Fibroblast of lung (primary cell): ENCODE results near the gene EPN3. TPM values are rescaled to one million over a fixed set of nuclear protein-coding genes. Genes with fewer than 3 reads are reported as not detected.

Experiments used
- DNase-seq, 2 donors: peaks; one replicate each; pipeline versions ENCODE4 v3.0.0 to v3.0.0-alpha.2; 2010; ENCODE audit warnings: low read depth in 2 of 2
- H2AFZ ChIP-seq: 2 replicates; pipeline ENCODE4 v1.5.1; 2012; ENCODE audit warnings: low read length, control low read depth, inconsistent platforms
- H3K27ac ChIP-seq: 2 replicates; pipeline ENCODE4 v1.5.1; 2011; ENCODE audit warnings: low read length, control low read depth; ENCODE audit not compliant: insufficient read depth
- H3K27me3 ChIP-seq: 2 replicates; pipeline ENCODE4 v1.5.1; 2011; ENCODE audit warnings: mild to moderate bottlenecking, low read length; ENCODE audit not compliant: control insufficient read depth, insufficient read depth
- H3K36me3 ChIP-seq: 2 replicates; pipeline ENCODE4 v1.5.1; 2011; ENCODE audit warnings: low read length; ENCODE audit not compliant: control insufficient read depth, insufficient read depth
- H3K4me1 ChIP-seq: 2 replicates; pipeline ENCODE4 v1.5.1; 2011; ENCODE audit warnings: low read length; ENCODE audit not compliant: control insufficient read depth, insufficient read depth; ENCODE audit errors: extremely low read depth
- H3K4me2 ChIP-seq: 2 replicates; pipeline ENCODE4 v1.5.1; 2011; ENCODE audit warnings: low read length, control low read depth; ENCODE audit not compliant: insufficient read depth; ENCODE audit errors: extremely low read depth
- H3K4me3 ChIP-seq, 4 experiments: fragments of 200-600 bp in 1 of 4; sonication (generic) in 1 of 4; replicated peaks in 1 of 4; 2 replicates each; pipeline ENCODE4 v1.5.1; 2011 to 2016; ENCODE audit warnings: low read length in 4 of 4, low read depth in 3 of 4, mild to moderate bottlenecking in 3 of 4, control low read depth in 2 of 4, inconsistent platforms in 1 of 4, mixed read lengths in 1 of 4; ENCODE audit not compliant: insufficient read depth in 1 of 4; ENCODE audit errors: control extremely low read depth in 1 of 4
- H3K79me2 ChIP-seq: 2 replicates; pipeline ENCODE4 v1.5.1; 2012; ENCODE audit warnings: mild to moderate bottlenecking, low read length, inconsistent platforms; ENCODE audit not compliant: control insufficient read depth, insufficient read depth
- H3K9ac ChIP-seq: 2 replicates; pipeline ENCODE4 v1.5.1; 2011; ENCODE audit warnings: mild to moderate bottlenecking, low read length, control low read depth; ENCODE audit not compliant: insufficient read depth
- H3K9me3 ChIP-seq: 2 replicates; pipeline ENCODE4 v1.5.1; 2012; ENCODE audit warnings: low read depth, low read length; ENCODE audit not compliant: control insufficient read depth, insufficient read depth
- H4K20me1 ChIP-seq: 2 replicates; pipeline ENCODE4 v1.5.1; 2011; ENCODE audit warnings: low read length; ENCODE audit not compliant: control insufficient read depth, insufficient read depth; ENCODE audit errors: extremely low read depth
- EZH2 ChIP-seq: IDR thresholded peaks from 2 replicates; pipeline ENCODE4 v1.5.1; 2012; ENCODE audit warnings: low read length, control low read depth, mild to moderate bottlenecking; ENCODE audit errors: missing control alignments
- polyA plus RNA-seq, 2 donors: library from polyadenylated mRNA; depleted of rRNA in 1 of 2; stranded (reverse) in 1 of 2; unstranded in 1 of 2; fragments of >200 nt; gene quantifications; 2 replicates each; pipeline ENCODE4 v1.2.1, GENCODE V29; 2011 to 2012; ENCODE audit warnings: missing spikeins in 1 of 2
- total RNA-seq: library from RNA; depleted of rRNA; stranded (reverse); fragments of >200 nt; gene quantifications from 2 replicates; pipeline ENCODE4 v1.2.1, GENCODE V29; 2014
- TF ChIP-seq, protein P1 (sequence below), 2 donors: IDR thresholded peaks in 1 of 2; conservative IDR thresholded peaks in 1 of 2; 1 replicate in 1 of 2; 2 replicates in 1 of 2; pipeline ENCODE4 v1.5.1; 2011 to 2012; ENCODE audit warnings: low read length in 2 of 2, control low read depth in 1 of 2, inconsistent platforms in 1 of 2, low read depth in 1 of 2, mild to moderate bottlenecking in 1 of 2

Gene EPN3
- total and polyA plus RNA-seq, 2 donors (not counting 1 experiment from before 2014, with no cell fraction given): not detected

DNA sequence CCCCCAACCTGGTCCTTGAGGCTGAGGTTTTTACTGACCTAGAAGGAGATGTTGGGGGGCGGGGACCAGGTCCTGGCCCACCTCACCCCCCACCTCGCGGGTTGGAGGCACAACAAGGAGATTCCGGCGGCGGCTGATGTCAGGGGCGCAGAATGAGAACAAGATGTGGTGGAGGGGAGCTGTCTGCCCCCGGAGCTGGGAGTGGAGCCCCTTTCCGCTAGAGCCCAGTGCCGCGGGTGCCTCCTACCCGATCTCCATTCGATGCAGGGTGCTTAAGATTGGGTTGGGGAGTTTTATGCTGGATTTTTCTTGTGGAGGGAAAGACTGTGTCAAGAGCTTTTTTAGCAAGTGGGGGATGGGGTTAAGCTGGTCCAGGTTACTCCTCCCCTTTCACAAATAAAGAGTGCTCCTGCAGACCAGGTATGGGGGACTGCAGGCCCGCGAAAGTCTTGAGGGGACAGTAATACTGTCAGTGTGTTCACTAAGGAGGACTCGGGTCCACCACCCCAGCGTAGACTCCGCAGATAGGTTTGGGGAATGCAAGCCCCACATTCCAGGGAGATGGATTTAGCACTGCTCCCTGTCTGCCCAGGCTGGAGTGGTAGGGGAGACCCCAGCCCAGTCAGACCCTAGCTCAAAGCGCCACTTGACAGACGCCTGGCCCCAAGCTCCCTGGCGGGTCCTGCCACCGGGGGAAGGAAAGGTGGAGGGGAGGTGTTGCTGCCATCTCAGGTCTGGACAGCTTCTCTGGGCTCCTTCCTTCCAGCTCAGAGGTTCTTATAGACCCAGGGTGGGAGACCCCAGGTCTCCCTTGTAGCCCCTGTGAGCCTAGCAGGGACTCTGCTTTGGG is 29.9 kb downstream of the EPN3 start:
- H2AFZ ChIP-seq: no peak overlapping the region
- TF ChIP-seq EZH2: peak; percentile 99
- TF ChIP-seq, protein P1, sequence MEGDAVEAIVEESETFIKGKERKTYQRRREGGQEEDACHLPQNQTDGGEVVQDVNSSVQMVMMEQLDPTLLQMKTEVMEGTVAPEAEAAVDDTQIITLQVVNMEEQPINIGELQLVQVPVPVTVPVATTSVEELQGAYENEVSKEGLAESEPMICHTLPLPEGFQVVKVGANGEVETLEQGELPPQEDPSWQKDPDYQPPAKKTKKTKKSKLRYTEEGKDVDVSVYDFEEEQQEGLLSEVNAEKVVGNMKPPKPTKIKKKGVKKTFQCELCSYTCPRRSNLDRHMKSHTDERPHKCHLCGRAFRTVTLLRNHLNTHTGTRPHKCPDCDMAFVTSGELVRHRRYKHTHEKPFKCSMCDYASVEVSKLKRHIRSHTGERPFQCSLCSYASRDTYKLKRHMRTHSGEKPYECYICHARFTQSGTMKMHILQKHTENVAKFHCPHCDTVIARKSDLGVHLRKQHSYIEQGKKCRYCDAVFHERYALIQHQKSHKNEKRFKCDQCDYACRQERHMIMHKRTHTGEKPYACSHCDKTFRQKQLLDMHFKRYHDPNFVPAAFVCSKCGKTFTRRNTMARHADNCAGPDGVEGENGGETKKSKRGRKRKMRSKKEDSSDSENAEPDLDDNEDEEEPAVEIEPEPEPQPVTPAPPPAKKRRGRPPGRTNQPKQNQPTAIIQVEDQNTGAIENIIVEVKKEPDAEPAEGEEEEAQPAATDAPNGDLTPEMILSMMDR (conservative IDR thresholded peaks at IDR 0.05 in 1 of 2, IDR thresholded peaks at IDR 0.05 in 1 of 2; ENCODE audit: low read depth in 1 of 2, low read length in 2 of 2): no peak
- DNase-seq: no peak
- no peak overlapping the region for H3K27ac ChIP-seq
- H3K4me3 ChIP-seq: peak overlapping the region in 1 of 4 experiments; percentile 30
- no peaks in the 10 kb centered on the region for H3K36me3 ChIP-seq
- peaks cover 17% of the 10 kb centered on the region for H3K4me1 ChIP-seq
- H4K20me1 ChIP-seq: no peaks in the 10 kb centered on the region
- H3K9me3 ChIP-seq: no peaks in the 10 kb centered on the region
- peaks cover 58% of the 10 kb centered on the region for H3K27me3 ChIP-seq
- no peak overlapping the region for H3K4me2 ChIP-seq
- H3K9ac ChIP-seq: no peak overlapping the region
- H3K79me2 ChIP-seq: no peaks in the 10 kb centered on the region

DNA sequence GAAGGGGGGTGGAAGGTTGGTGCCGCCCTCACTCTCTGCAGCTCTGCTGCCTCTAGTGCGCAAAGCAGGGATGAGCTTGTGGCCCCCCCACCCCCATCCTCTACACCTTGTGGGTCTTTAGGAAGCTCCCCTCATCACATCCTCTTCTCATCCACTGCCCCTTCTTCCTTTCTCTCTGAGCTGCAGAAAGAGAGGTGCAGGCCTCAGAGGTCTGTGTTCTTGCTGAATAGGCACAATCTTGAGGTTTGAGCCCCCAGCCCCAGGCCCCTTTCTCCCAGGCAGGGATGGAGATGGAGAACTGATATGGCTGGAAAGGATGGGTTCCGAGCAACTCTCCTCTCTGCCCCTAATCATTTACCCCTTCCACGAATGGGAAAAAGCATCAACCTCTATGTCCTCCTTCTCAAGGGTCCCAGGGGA is 30.6 kb downstream of the EPN3 start:
- peaks cover 57% of the 10 kb centered on the region for H3K27me3 ChIP-seq
- no peak for DNase-seq

DNA sequence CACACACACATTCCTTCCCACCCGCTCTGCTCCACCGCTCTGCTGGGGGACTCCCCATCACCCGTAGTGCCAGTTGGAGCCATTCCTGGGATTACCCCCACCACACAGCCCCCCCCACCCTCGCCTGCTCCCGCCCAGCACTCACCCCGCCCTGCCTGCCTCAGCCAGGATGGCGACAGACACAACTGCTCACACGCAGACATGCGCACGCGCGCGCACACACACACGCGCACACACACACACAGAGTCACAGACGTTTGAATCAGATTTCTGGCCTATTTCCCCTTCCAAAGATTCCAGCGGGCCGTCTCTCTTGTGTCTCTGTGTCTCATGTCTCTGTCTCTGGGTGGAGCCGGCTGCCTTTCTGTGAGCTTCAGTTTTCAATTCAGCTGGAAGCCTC is 32.4 kb downstream of the EPN3 start:
- no peak overlapping the region for H3K9ac ChIP-seq

More for the DNA sequence above, 30.6 kb downstream of the EPN3 start:
- no peak overlapping the region for H3K27ac ChIP-seq
- no peaks in the 10 kb centered on the region for H3K79me2 ChIP-seq
- no peak overlapping the region for H2AFZ ChIP-seq
- no peaks in the 10 kb centered on the region for H4K20me1 ChIP-seq
- no peaks in the 10 kb centered on the region for H3K9me3 ChIP-seq
- TF ChIP-seq, protein P1 (conservative IDR thresholded peaks at IDR 0.05 in 1 of 2, IDR thresholded peaks at IDR 0.05 in 1 of 2; ENCODE audit: low read depth in 1 of 2, low read length in 2 of 2): no peak
- H3K4me2 ChIP-seq: no peak overlapping the region
- H3K4me3 ChIP-seq: no peak overlapping the region
- H3K4me1 ChIP-seq: peaks cover 17% of the 10 kb centered on the region
- no peak overlapping the region for H3K9ac ChIP-seq
- no peaks in the 10 kb centered on the region for H3K36me3 ChIP-seq

More for the DNA sequence above, 32.4 kb downstream of the EPN3 start:
- H3K9me3 ChIP-seq: no peaks in the 10 kb centered on the region
- TF ChIP-seq EZH2: no peak
- TF ChIP-seq, protein P1 (conservative IDR thresholded peaks at IDR 0.05 in 1 of 2, IDR thresholded peaks at IDR 0.05 in 1 of 2; ENCODE audit: low read depth in 1 of 2, low read length in 2 of 2): no peak
- H2AFZ ChIP-seq: peak overlapping the region; percentile 30
- no peak overlapping the region for H3K27ac ChIP-seq
- H3K4me1 ChIP-seq: peaks cover 13% of the 10 kb centered on the region
- no peaks in the 10 kb centered on the region for H4K20me1 ChIP-seq
- peak; percentile 44 to 77 for DNase-seq
- no peaks in the 10 kb centered on the region for H3K36me3 ChIP-seq
- no peaks in the 10 kb centered on the region for H3K79me2 ChIP-seq
- H3K4me3 ChIP-seq: peak overlapping the region in 1 of 4 experiments; percentile 3
- peak overlapping the region; percentile 64 for H3K4me2 ChIP-seq
- peaks cover 43% of the 10 kb centered on the region for H3K27me3 ChIP-seq
